Mesenteric fat pad (tissue), 1 donor: ENCODE results near the gene APOL1. TPM values are rescaled to one million over a fixed set of nuclear protein-coding genes. Genes with fewer than 3 reads are reported as not detected.
"Not testable (repeated sequence)": the region's sequence is repeated elsewhere in the genome, so short reads cannot be mapped to it uniquely, and the experiment has no call there.

ENCODE experiments used
- DNase-seq: peaks from one replicate; pipeline ENCODE4 v3.0.0-alpha.2; 2020; ENCODE audit warnings: low spot score
- total RNA-seq: library from RNA; stranded (reverse); fragmentation: NEBNext Ultra II Directional; extraction: Animal tissue kit (Norgen Biotek cat#: 25700); gene quantifications from one replicate; pipeline ENCODE4 v1.2.1, GENCODE V29; 2021
- donor health status: DM: yes; HTN: yes; CAD: no.

APOL1 gene
- total RNA-seq, 1 donor from 2014 or later = 82.3 TPM

DNA sequence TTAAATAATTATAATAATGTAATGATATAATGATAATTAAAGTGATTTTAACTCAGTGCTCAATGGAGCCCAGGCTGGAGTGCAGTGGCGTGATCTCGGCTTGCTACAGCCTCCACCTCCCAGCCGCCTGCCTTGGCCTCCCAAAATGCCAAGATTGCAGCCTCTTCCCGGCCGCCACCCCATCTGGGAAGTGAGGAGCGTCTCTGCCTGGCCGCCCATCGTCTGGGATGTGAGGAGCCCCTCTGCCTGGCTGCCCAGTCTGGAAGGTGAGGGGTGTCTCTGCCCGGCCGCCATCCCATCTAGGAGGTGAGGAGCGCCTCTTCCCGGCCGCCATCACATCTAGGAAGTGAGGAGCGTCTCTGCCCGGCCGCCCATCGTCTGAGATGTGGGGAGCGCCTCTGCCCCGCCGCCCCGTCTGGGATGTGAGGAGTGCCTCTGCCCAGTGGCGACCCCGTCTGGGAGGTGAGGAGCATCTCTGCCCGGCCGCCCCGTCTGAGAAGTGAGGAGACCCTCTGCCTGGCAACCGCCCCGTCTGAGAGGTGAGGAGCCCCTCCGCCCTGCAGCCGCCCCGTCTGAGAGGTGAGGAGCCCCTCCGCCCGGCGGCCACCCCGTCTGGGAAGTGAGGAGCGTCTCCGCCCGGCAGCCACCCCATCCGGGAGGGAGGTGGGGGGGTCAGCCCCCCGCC, 37.6 kb downstream of the APOL1 start:
- DNase-seq = not testable (repeated sequence)

DNA sequence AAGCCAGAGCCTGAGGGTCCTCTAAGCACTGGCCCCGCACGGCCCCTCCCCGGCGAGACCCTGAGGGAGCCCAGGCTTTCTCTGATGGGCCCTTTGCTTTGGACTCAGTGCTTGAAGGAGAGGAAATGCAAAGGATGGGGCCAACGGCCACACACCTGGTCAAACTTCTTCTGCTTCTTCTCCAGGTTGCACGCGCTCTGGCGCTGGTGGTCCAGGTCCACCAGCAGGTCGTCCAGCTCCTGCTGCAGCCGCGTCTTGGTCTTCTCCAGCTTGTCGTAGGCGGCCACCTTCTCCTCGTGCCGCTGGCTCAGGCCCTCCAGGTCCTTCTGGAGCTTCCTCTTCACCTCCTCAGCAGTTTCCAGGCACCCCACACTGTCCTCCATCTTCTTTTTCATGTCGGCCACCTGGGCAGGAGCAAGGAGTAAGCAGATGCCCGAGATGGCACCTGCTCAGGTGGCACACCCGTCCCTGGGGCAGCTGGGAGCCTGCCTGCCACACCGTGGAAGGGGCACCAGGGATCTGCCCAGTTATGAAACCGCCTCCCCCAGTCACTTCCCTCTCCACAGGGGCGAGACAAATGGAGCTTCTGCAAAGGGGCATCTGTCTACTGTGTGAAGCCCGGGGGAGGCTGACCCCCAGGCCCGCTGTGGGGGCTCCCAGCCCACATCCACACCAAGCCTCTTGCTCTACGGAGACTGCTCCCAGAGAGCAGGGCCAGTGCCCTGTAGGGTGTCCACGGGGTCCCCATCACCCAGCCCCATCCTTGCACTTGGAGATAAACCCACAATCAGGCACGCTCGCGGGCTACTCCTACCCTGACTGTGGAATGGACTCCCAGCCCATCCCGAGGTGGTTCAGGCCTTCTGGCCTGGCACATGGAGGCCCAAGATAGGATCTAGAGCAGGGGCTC, 39.2 kb downstream of the APOL1 start:
- DNase-seq = no peak

DNA sequence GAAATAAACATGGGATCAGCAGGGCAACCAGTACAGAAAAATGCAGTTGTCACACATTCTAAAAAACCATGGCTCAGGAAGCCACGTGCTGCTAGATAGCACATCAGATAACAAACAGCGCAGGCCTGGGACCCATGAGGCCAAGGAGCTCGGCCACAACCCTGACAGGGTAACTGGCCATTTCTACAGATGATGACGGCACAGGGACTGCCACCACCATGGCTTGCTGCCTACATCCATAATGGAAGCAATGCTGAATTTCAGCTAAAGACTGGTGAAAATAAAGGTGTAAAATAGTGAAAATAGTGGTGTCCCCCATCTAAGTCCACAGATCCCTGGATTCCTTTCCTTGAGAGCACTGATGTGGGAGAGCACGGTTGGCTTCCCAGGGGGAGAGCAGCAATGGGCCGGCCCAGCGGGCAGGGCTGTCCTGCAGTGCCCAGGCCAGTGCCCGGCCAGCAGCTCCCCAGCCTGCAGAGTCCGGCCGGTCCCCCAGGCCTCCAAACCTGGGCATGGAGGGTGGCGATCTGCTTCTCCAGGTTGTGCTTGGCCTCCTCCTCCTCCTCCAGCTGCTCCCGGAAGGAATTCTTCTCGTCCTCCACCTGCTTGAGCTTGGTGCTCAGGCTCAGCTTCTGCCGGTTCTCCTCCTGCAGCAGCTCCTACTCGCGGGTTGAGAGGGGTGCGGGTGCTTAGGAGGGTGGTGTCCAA, 40.0 kb downstream of the APOL1 start:
- DNase-seq = no peak

DNA sequence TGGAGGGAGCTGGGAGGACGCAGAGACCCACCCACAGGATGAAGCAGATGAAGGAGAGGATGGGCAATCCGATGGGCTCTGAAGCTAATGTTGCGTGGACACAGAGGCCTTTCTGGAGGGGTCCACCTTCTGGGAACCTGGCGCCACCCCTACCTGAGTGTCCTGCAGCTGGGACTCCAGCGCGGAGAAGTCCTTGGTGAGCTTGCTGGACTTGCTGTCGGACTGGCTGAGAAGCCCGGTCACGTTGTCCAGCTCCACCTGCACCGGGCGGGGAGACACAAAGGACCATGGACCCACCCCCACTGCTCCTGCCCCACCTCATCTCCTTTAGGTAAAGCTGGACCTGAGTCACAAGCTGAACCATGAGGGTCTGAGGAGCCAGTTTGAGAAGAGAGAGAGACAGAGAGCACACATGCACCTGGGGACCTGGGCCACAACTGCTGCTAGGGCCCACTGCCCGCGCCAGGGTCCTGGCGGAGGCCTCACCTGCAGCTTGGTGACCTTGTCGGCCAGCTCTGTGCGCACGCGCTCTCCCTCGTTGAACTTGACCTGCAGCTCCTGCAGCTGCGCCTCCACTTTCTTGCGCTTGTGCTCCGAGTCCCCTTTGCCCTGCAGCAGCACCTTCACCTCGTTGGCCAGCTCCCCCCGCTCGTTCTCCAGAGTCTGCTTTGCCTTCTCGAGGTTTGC, 40.8 kb downstream of the APOL1 start:
- DNase-seq = no peak

DNA sequence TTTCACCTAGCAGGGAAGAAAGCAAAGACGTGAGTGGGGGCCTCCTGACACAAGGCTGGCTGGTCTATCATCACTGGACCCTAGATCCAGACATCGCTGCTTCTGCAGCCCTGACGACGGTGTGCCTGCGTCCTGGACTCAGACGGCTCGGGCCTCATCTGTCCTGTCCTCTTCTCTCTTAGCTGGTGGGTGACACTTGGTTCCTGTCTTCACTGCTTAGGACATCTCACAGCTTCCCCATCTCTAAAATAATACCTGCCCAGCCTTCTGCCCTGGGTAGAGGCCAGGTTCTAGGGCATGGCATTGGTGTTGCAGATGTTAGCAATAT, 41.3 kb downstream of the APOL1 start:
- DNase-seq = no peak

DNA sequence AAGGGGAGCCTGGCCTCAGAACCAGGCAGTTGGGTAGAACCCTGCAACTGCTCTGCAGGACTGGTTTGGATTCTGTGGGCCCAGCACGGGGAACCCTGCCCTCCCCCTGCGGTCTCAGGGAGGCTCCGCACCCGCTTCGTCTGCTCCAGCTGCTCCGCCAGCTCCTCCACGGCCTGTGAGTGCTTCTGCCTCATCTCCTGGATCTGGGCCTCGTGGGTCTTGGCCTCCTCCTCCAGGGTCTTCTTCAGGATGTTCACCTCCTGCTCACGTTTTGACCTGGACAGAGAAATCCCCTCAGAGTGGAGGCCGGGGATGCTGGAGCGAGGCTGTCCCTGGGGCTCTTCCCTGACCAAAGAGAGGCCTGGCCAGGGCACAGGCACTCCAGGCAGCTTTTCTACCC, 41.9 kb downstream of the APOL1 start:
- DNase-seq = no peak

DNA sequence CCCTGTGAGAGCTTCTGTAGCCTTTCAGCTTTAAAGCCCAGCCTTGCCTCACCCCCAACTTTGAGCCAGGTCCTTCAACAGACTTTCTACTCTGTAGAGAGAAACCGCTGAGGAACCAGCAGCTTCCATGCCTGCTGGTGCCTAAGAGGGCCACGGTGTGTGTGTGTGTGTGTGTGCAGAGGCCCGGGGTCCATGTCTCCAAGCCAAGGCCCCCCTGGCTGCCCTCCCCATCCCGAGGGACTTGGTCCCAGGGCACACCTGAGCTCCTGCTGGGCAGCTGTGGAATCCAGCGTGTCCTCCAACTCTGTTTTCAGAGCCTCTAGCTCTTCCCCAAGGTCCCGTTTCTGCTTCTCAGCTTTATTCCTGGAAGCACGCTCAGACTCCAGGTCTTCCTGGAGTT, 42.3 kb downstream of the APOL1 start:
- no peak for DNase-seq

DNA sequence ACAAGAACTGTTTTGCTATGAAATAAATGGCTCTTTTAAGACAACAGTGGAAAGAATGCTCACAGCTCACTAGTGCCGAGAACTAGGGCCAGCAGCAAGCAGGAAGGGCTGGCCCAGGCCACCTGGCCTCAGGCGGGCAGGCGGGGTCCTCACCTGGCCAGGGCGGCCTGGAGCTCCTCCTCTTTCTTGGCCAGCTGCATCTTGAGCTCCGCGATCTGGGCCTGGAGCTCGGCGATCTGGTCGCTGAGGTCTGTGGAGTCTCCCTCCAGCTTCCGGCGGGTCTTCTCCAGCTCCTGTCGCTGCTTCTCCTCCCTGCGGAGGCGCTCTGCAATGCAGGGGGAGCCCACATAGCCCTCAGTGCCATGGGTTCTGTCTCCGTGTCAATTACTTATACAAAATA, 43.8 kb downstream of the APOL1 start:
- no peak for DNase-seq

DNA sequence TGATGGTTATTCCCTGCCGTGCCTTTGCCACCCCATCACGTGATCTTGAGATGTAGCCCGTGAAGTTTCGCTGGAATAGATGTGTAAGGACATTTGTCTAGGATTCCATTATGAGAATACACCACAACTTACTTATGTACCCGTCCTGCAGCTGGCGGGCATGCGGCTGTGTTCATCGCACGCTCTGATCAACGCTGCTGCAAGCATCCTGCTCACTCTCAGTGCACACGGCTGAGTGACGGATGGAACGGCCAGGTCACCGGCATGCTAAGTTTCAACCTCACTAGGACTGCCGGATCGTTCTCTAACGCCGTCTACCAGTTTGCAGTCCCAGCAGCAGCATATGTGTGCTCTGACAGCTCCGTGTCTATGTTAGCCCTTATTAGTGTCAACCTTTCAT, 44.6 kb downstream of the APOL1 start:
- DNase-seq = no peak

DNA sequence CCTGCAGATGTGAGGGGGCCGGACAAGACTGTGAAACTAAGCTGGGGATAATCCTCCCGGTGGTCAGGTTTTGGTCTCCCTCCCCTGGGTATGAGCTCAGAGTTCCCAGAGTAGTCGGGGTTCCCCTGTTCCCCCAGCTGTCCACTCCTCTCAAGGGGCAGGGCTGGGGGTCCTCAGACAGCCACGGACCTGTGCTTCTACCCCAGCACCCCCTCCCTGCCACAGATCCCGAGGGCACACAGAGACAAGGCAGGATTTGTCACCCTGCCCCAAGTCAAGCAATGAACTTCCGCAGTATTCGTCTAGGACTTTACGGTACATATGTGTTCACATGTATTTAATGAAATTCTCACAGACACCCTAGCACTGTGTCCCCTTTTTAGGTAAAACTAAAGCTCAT, 45.2 kb downstream of the APOL1 start:
- DNase-seq = no peak

DNA sequence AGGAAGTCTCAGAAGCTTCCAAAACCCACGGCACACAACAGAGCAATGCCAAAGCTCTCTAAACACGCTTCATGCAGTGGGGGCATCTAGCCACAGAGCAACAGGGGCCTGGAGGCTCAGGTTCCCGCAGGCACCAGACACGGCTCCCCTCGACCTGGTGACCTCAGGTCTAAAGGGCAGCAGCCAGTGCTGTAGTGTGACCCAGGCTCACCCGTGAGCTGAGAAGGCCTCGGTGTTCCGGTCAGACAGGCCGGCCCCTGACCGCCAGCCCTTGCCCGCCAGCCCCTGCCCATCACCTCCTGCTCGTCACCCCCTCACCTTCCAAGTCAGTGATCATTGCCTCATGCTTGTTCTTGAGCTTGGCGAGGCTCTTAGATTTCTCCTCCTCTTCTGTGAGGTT, 45.7 kb downstream of the APOL1 start:
- no peak for DNase-seq

DNA sequence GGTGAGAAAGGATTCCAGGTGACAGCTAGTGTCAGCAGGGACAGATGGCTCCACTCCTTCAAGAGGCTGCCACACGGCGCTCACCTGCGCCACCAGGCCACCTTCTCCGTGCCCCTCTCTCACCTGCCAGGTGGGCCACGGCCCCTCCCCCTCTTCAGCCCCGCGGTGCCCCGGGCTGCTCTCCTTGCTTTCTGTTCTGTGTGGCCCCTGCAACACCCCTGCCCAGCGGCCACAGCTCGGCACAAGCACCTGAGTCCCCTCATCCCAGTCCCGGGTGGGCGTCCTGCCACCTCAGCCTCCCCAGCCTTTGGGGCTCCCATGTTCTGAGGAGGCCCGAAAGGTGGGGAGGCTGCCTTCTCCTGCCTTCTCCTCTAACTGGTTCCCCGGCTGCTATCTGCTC, 46.4 kb downstream of the APOL1 start:
- DNase-seq = no peak

DNA sequence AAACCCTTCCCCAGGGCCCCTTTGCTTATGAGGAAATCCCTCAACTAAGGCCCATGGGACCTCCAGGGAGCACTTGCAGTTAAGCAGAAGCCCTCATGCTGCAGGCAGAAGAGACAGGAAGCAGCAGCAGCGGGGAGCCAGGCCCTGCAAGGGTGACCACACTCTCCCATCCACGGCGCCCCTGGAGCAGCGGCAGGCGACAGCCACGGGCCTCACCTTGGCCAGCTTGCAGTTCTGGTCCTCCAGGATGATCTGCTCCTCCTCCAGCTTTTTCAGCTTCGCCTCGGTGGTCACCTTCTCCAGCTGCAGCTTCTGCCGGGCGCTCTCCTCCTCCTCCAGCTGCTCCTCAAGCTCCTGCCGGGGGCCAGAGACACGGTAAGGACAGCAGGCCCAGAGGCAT, 47.0 kb downstream of the APOL1 start:
- DNase-seq = no peak

DNA sequence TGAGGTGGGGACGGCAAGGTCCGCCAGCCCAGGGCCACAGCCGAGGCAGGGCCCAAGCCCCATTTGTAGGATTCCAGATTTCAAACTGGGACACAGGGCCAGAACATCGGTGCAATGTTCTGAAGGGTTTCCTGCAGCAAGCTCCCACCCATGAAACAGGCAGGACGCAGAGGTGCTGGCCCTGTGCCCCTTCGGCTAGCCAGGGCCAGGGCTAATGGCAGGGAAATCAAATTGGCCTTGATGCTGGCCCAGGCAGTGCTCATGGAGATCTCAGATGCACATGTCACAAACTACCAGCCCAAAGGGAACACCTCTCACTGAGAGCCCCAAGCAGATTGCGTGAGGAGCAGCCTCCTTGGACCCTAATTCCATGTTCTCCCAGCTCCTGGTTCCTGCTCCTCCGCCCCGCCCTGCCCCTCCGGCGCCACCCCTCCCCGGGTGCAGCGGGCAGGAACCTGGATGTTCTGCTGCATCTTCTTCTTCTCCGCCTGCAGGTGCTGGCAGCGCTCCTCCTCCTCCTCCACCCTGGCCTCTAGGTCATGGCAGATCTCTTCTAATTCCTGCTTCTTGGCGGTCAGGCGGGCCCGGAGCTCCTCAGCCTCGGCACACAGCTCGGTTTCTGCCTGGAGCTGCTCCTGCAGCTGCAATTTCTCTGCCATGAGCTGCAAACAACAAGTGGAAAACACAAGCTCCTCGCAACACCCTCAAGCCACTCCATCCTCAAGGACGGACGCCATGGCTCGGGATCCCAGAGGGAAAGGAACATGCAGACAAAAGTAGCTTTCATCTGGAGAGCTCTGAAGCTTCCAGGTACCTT, 47.7 kb downstream of the APOL1 start:
- no peak for DNase-seq

DNA sequence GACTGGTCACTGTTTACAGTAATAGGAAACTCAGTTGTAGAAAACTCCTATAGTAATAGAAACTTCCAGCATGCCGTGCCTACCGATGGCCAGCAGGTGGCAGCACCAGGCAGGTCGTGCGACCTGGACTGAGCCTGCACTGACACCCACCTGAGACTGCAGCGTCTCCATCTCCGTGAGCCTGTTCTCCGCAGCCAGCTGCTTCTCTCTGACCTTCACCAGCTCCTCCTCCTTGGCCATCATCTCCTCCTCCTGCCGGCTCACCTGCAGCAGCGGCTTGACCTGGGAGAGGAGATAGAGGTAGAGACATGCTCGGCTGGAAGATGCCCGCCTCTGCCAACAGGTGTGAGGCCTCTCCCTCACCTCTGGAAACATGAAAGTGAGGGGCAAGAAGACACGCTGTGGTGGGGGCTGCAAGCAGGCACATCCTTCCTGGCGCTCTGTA, 48.5 kb downstream of the APOL1 start:
- no peak for DNase-seq

DNA sequence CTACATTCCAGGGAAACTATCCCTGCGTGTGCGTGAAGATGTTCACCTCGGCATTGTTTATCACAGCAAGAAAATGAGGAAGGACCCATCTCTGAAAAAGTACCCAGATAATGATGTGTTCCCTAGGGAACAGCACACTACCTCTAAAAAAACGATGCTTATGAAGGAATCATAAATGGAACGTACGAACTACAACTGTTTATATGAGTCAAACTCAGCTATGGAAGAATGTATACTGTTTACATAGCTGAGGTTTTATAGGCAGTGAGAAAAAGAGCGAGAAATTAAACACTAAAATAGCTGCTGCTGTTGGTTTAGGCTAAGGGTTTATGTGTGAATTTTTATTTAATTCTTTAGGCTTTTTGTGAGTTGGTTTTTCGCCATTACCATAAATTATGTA, 48.9 kb downstream of the APOL1 start:
- no peak for DNase-seq

DNA sequence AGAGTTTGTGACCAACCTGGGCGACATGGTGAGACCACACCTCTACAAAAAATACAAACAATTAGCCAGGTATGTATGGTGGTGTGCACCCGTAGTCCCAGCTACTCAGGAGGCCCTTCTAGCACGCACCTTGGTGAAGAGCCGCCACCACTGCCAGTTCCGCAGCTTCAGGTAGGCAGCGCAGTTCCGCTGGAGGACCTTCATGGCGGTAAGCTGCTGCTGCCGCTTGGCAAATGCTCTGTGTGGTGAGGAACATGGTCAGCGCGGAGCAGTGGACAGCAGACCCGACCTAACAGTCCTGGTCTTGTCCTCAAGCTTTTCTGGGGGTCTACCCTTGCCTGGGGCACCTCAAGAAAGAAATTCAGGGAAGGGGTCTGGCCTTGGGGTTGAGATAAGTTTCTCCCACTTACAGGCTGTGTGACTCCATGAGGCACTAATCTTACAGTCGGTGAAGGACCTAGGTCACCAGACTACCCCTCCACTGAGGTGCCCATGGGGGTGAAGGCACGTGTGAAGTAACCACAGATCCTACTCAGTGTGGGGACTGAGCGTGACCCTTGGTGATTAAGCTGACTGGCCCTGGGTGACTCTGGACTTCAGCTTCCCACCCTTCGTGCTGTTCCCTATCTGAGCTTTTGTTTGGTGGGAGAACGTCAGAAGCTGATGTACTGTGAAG, 49.6 kb downstream of the APOL1 start:
- no peak for DNase-seq

DNA sequence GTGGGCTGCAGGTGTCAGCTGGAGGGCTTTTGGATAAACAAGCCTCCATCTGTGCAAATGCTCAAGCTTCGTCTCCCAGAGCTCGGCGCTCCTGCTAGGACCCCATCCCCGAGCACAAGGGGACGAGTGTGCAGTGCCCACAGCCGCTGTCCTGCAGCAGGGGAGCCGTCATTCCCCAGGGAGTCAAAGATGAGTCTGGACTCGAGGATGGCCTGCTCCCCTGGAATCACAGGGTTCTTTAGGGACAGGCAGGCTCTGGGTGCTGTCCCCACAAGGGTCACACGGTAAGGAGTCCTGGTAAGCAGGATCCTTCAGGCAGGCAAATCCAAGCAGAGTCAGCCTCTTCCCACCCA, 50.2 kb downstream of the APOL1 start:
- no peak for DNase-seq

DNA sequence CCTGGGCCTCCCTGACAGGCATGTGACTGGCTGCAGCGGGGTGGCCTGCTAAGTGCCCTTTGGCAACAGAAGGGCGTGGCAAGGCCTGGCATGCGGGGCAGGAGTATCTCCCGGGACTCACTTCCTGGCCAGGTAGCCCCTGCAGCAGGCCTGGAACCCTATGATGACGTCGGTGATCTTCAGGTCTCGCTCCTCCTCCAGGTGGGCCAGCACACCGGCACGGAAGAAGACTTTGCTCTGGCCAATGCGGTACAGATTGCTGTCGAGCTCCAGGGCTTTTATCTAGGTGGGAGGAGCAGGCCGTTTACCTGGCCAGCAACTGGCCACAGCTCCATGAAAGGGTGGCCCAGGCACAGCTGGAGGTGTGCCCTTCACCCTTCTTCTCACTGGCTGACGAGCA, 50.9 kb downstream of the APOL1 start:
- DNase-seq = no peak

DNA sequence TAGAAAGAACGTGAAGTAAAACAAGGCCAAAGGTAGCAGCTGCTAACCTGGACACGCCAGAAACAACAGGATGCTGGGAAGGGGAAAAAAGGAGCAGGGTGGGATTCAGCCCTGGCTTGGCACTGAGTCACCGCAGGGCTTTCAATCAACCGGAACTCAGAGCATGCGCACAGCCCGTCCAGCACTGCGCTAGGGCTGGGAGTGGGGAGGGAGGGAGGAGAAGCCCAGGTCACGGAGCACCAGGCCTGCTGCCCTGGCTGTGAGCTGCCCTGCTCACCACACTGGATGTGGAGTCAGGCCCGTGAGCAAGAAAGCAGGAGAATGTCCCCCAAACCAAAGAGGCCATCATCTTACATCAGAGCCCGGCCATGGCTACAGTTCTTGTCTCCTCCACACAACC, 51.5 kb downstream of the APOL1 start:
- DNase-seq = no peak
